HL-60 (cell line): ENCODE results near the gene PARP3.

Experiments
- GABPA ChIP-seq: IDR thresholded peaks from 2 replicates; pipeline ENCODE4 v1.6.1; 2012; ENCODE audit warnings: low read depth
- POLR2AphosphoS5 ChIP-seq: IDR thresholded peaks from 2 replicates; pipeline ENCODE4 v1.6.1; 2012; ENCODE audit warnings: low read depth
- TF ChIP-seq, protein P1 (sequence below): IDR thresholded peaks from one replicate; pipeline ENCODE4 v1.5.1; 2011; ENCODE audit warnings: low read length, control low read depth, inconsistent platforms; ENCODE audit not compliant: insufficient read depth
- TF ChIP-seq, protein P2 (sequence below): IDR thresholded peaks from 2 replicates; pipeline ENCODE4 v1.6.1; 2012; ENCODE audit warnings: low read depth; ENCODE audit not compliant: insufficient replicate concordance

DNA sequence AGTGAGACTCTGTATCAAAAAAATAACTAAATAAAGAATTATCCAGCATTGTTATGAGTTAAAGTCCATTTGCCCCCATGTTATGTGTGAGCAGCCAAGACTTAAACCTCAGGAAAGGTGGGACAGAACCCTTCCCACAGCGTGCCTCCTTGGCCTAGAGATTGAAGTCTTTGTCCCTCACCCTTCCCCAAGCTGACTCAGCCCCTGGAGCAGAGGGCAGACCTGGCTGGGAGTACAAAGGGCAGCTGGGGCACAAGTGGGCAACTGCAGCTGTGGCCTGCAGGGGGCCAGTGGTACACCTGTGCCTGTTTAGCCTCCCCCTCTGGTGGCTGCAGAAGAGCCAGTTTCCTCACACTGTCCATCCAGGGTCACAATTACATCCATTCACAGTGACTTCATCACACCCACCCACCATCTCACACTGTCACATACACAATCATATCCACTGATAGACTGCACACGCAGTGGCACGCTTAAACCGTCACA is 40.2 kb downstream of the PARP3 start:
- TF ChIP-seq, protein P1, sequence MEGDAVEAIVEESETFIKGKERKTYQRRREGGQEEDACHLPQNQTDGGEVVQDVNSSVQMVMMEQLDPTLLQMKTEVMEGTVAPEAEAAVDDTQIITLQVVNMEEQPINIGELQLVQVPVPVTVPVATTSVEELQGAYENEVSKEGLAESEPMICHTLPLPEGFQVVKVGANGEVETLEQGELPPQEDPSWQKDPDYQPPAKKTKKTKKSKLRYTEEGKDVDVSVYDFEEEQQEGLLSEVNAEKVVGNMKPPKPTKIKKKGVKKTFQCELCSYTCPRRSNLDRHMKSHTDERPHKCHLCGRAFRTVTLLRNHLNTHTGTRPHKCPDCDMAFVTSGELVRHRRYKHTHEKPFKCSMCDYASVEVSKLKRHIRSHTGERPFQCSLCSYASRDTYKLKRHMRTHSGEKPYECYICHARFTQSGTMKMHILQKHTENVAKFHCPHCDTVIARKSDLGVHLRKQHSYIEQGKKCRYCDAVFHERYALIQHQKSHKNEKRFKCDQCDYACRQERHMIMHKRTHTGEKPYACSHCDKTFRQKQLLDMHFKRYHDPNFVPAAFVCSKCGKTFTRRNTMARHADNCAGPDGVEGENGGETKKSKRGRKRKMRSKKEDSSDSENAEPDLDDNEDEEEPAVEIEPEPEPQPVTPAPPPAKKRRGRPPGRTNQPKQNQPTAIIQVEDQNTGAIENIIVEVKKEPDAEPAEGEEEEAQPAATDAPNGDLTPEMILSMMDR = peak; percentile 58
- no peak for TF ChIP-seq POLR2AphosphoS5
- no peak for TF ChIP-seq GABPA
- TF ChIP-seq, protein P2, sequence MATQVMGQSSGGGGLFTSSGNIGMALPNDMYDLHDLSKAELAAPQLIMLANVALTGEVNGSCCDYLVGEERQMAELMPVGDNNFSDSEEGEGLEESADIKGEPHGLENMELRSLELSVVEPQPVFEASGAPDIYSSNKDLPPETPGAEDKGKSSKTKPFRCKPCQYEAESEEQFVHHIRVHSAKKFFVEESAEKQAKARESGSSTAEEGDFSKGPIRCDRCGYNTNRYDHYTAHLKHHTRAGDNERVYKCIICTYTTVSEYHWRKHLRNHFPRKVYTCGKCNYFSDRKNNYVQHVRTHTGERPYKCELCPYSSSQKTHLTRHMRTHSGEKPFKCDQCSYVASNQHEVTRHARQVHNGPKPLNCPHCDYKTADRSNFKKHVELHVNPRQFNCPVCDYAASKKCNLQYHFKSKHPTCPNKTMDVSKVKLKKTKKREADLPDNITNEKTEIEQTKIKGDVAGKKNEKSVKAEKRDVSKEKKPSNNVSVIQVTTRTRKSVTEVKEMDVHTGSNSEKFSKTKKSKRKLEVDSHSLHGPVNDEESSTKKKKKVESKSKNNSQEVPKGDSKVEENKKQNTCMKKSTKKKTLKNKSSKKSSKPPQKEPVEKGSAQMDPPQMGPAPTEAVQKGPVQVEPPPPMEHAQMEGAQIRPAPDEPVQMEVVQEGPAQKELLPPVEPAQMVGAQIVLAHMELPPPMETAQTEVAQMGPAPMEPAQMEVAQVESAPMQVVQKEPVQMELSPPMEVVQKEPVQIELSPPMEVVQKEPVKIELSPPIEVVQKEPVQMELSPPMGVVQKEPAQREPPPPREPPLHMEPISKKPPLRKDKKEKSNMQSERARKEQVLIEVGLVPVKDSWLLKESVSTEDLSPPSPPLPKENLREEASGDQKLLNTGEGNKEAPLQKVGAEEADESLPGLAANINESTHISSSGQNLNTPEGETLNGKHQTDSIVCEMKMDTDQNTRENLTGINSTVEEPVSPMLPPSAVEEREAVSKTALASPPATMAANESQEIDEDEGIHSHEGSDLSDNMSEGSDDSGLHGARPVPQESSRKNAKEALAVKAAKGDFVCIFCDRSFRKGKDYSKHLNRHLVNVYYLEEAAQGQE = no peak
